DOHH2 (cell line): ENCODE results near the gene CBLB.
"Not testable (repeated sequence)": the region's sequence is repeated elsewhere in the genome, so short reads cannot be mapped to it uniquely, and the experiment has no call there.

Source experiments
- EZH2phosphoT487 ChIP-seq: fragments of 200-600 bp; sonication (generic); IDR thresholded peaks from 2 replicates; pipeline ENCODE4 v1.6.1; 2017; ENCODE audit warnings: borderline replicate concordance, mild to moderate bottlenecking, antibody characterized with exemption, low read length, moderate library complexity, mixed read lengths
- TF ChIP-seq, protein P1 (sequence below): fragments of 200-600 bp; sonication (generic); IDR thresholded peaks from one replicate; pipeline ENCODE4 v1.5.1; 2014; ENCODE audit warnings: antibody characterized with exemption, mild to moderate bottlenecking, low read depth, low read length; ENCODE audit not compliant: poor library complexity, severe bottlenecking

GRCh38 chr3:105762214-105762613 lies 106.6 kb downstream of the CBLB start:
- TF ChIP-seq, protein P1, sequence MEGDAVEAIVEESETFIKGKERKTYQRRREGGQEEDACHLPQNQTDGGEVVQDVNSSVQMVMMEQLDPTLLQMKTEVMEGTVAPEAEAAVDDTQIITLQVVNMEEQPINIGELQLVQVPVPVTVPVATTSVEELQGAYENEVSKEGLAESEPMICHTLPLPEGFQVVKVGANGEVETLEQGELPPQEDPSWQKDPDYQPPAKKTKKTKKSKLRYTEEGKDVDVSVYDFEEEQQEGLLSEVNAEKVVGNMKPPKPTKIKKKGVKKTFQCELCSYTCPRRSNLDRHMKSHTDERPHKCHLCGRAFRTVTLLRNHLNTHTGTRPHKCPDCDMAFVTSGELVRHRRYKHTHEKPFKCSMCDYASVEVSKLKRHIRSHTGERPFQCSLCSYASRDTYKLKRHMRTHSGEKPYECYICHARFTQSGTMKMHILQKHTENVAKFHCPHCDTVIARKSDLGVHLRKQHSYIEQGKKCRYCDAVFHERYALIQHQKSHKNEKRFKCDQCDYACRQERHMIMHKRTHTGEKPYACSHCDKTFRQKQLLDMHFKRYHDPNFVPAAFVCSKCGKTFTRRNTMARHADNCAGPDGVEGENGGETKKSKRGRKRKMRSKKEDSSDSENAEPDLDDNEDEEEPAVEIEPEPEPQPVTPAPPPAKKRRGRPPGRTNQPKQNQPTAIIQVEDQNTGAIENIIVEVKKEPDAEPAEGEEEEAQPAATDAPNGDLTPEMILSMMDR: not testable (repeated sequence)
- not testable (repeated sequence) for TF ChIP-seq EZH2phosphoT487
